Stimulated activated effector memory CD8-positive, alpha-beta T cell treated with anti-CD3 and anti-CD28 coated beads, Interleukin-12 subunit alpha, Interleukin-12 subunit beta, amount 100 ng/mL, for 72 hours (primary cell): ENCODE measurements around the gene PDCD5.
"Not testable (repeated sequence)": the region's sequence is repeated elsewhere in the genome, so short reads cannot be mapped to it uniquely, and the experiment has no call there.

Experiments used
- ATAC-seq: fragments of 150-1000 bp; cut with Tn5 transposase; 2 replicates; pipeline ENCODE4 v1.10.0; 2021
- DNase-seq, 2 donors: peaks; one replicate each; pipeline ENCODE4 v3.0.0; 2021 to 2022; ENCODE audit warnings: low spot score in 2 of 2
- H3K27ac Mint-ChIP-seq: one replicate; pipeline ENCODE4 v1.8.0; 2022; ENCODE audit warnings: mild to moderate bottlenecking, mixed read lengths
- H3K36me3 Mint-ChIP-seq: one replicate; pipeline ENCODE4 v1.8.0; 2022; ENCODE audit warnings: mild to moderate bottlenecking, mixed read lengths
- H3K4me1 Mint-ChIP-seq: one replicate; pipeline ENCODE4 v1.8.0; 2022; ENCODE audit warnings: mixed read lengths
- H3K4me3 Mint-ChIP-seq: one replicate; pipeline ENCODE4 v1.8.0; 2022; ENCODE audit warnings: mild to moderate bottlenecking, mixed read lengths
- H3K9me3 Mint-ChIP-seq: one replicate; pipeline ENCODE4 v1.8.0; 2022; ENCODE audit warnings: mixed read lengths

The PDCD5 gene, protein sequence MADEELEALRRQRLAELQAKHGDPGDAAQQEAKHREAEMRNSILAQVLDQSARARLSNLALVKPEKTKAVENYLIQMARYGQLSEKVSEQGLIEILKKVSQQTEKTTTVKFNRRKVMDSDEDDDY

DNA sequence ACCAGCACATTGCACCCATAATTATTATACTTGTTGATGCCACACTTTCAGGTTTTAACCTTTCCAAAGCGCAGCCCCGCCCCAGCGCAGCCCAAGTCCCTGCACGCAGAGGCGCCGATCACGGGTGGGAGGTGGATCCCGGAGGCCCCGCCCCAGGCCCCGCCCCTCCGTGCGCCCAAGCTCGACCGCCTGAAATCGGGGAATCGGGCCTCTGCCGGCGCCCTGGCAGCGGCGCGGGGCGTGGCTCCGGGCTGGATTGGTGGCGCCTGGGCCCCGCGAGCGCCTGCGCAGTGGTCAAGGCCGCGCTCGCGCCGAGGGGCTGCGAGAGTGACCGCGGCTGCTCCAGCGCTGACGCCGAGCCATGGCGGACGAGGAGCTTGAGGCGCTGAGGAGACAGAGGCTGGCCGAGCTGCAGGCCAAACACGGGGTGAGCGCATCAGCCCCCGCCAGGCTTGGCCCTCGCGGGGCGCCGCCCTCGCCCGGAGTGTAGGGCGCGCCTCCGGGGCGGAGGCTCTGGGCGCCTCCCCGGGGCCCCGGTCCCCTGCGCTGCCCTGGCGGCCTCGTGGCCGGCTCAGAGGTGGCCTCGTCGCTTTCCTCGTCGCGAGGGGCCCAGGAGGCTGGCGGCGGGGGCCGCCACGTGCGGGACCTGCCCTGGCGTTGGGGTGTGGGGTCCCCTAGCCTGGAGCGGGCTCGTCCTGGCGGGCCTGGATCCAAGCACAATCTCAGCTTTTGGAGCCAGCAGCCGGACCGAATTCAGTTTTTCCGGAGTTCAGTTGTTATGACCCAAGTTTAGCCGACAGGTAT is at the start of gene PDCD5:
PDCD5 (plus strand) TSS at position 290 of the 804 bp plus-strand sequence; CDS start at position 362, 72 bp downstream.
- H3K27ac Mint-ChIP-seq, result peak within 1 kb of the TSS; percentile 80
- peaks cover 34% of the 10 kb centered on the region for H3K36me3 Mint-ChIP-seq
- H3K9me3 Mint-ChIP-seq, result no peaks in the 10 kb centered on the region
- peaks cover 30% of the 10 kb centered on the region for H3K4me1 Mint-ChIP-seq
- peak within 1 kb of the TSS; percentile 86 for H3K4me3 Mint-ChIP-seq
- ATAC-seq (peak; percentile 94), DNase-seq (peak; percentile 91 to 93)

DNA sequence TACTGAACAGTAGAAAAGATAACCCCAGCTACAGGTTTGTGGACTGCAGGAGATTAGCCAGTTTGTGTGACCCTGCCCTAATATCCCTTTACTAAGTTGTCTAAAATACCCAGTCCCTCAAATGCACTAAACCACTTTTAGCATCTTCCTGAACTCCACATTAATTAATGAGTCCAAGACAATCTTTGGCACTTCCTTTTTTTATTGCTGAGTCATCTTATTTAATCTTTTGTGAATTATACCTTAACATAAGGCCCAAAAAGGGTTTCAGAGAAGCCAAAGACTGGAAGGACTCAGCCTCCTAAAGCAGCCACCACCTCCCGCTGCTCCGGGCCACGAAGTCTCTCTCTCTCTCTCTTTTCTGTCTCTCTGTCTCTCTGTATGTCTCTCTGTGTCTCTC is 48.8 kb upstream of the PDCD5 start:
- no peak for ATAC-seq
- DNase-seq, result no peak
- Mint-ChIP-seq H3K27ac (no peak overlapping the region), H3K4me1 (no peaks in the 10 kb centered on the region), H3K4me3 (no peak overlapping the region), H3K9me3 (peaks cover 7% of the 10 kb centered on the region), H3K36me3 (no peaks in the 10 kb centered on the region)

DNA sequence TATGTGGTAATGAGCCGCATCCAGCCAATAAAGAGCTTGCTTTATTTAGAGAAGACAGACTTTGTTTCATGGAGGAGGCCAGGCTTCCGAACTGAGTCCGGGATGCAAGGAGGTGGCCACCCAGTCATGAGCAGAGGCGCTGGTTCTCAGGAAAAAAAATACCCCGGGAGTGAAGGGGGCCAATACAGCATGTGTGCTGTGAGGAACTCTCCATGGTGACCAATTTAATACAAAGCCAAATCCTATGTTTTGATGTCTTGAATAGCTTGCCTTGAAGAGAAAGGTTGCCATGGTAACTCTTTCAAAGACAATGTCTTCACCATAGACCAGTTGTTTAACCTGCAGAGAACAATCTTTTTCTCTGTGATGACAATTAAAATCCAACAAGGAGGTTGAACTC is 43.4 kb upstream of the PDCD5 start:
- Mint-ChIP-seq H3K4me1 (peaks cover 10% of the 10 kb centered on the region), H3K4me3 (no peak overlapping the region), H3K9me3 (peaks cover 10% of the 10 kb centered on the region), H3K36me3 (no peaks in the 10 kb centered on the region), H3K27ac (no peak overlapping the region)
- ATAC-seq (no peak), DNase-seq (no peak)

DNA sequence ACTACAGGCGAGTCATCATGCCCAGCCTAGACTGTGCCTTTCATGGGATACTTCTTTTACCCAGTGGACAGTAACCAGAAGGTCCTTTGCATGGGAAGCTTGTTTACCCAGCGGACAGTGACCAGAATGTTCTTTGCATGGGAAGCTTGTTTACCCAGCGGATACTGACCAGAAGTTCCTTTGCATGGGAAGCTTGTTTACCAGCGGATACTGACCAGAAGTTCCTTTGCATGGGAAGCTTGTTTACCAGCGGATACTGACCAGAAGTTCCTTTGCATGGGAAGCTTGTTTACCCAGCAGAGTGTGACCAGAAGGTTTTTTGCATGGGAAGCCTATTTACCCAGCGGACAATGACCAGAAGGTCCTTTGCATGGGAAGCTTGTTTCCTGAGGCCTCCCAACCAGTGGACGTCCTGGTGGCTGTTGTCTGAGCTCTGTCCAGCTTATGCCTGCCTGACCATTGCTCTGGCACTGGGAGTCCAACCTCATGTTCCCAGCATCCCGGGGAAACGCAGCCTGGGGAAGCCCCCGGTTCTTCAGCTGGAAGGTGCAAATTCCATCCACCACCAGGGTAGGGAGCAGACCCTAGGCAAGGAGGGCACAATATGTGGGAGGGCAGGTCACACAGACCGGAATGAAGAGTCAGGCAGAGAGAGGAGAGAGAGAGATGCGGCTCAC is 41.6 kb upstream of the PDCD5 start:
- DNase-seq (no peak), ATAC-seq (no peak)
- no peak overlapping the region for H3K27ac Mint-ChIP-seq
- no peak overlapping the region for H3K4me3 Mint-ChIP-seq
- no peaks in the 10 kb centered on the region for H3K36me3 Mint-ChIP-seq
- peaks cover 5% of the 10 kb centered on the region for H3K9me3 Mint-ChIP-seq
- H3K4me1 Mint-ChIP-seq, result peaks cover 10% of the 10 kb centered on the region

DNA sequence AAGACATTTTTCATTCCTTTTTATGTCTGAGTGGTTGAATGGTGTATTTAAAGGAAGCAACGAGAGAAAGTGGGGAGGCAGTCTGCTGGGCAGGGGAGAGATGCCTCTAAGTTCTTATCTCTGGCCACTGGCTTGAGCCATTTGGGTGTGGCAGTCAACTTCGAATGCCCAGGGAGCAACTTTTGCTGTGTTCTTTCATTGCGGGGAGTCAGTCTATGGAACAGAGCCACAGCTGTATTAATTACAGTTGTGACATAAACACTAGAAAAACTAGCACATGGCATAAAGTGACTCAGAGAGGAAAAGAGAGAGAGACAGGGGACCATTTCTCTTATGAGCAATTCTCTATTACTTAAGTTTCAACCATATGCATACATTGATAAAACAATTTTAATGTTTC is 40.4 kb upstream of the PDCD5 start:
- Mint-ChIP-seq H3K9me3 (peaks cover 5% of the 10 kb centered on the region), H3K4me3 (no peak overlapping the region), H3K27ac (no peak overlapping the region), H3K4me1 (peaks cover 10% of the 10 kb centered on the region), H3K36me3 (no peaks in the 10 kb centered on the region)
- ATAC-seq (no peak), DNase-seq (no peak)

DNA sequence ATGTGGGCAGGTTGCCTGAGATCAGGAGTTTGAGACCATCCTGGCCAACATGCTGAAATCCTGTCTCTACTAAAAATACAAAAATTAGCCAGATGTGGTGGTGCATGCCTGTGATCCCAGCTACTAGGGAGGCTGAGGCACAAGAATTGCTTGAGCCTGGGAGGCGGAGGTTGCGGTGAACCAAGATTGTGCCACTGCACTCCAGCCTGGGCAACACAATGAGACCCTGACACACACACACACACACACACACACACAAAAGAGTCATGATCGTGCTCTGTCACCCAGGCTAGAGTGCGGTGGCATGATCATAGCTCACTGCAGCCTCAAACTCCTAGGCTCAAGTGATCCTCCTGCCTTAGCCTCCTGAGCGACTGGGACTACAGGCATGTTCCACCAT is 39.6 kb upstream of the PDCD5 start:
- not testable (repeated sequence) for H3K4me3 Mint-ChIP-seq, H3K9me3 Mint-ChIP-seq, H3K4me1 Mint-ChIP-seq, ATAC-seq, DNase-seq, H3K36me3 Mint-ChIP-seq, H3K27ac Mint-ChIP-seq

DNA sequence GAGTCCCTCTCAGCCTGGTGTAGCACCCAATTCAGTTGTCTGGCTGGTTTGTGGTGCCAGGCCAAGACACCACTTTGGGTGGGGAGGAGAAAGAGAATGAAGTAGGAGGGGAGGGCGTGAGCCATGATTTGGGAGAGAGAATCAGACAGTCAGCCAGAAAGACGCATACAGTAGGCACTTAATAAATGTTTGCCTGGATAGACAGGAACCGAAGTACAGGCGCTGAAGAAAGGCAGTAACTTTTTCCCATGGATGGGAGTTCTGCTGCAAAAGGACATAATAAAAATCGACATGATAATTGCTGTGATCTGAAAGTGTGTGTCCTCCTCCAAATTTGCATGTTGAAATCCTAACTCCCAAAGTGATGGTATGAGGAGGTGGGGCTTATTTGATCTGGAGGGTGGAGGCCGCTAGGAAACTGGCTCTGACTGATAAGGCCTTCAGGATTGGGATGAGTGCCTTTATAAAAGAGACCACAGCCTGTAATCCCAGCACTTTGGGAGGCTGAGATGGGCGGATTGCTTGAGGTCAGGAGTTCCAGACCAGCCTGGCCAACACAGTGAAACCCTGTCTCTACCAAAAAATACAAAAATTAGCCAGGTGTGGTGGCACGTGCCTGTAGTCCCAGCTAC is 38.4 kb upstream of the PDCD5 start:
- no peak for DNase-seq
- ATAC-seq, result no peak
- H3K27ac Mint-ChIP-seq, result peak overlapping the region; percentile 61
- no peak overlapping the region for H3K4me3 Mint-ChIP-seq
- H3K36me3 Mint-ChIP-seq, result no peaks in the 10 kb centered on the region
- H3K4me1 Mint-ChIP-seq, result peaks cover 10% of the 10 kb centered on the region
- peaks cover 5% of the 10 kb centered on the region for H3K9me3 Mint-ChIP-seq

DNA sequence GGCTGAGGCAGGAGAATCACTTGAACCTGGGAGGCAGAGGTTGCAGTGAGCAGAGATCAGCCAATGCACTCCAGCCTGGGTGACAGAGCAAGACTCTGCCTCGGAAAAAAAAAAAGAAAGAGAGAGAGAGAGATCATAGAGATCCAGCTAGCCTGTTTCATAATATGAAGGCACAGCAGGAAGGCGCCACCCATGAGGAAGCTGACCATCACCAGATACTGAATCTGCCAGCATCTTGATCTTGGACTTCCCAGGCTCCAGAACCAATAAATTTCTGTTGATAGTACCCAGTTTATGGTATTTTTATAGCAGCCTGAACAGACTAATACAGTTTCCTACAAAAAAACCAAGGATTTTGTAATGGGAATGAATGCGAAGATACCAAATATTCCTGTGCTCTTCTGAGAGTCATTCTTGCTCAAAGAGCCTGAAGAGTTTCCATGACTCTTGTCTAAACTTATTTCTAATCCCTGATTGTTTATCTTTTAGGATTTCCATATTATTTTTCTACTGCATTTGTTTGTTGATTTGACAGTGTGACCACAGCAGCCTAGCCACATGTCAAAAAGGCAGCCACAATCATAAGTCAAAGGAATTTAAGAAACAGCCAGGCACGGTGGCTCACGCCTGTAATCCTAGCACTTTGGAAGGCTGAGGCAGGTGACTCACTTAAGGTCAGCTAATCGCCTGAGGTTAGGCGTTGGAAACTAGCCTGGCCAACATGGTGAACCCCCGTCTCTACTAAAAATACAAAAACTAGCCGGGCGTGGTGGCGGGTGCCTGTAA is 37.7 kb upstream of the PDCD5 start:
- H3K4me3 Mint-ChIP-seq, result no peak overlapping the region
- peaks cover 6% of the 10 kb centered on the region for H3K4me1 Mint-ChIP-seq
- no peak for ATAC-seq
- no peak for DNase-seq
- H3K9me3 Mint-ChIP-seq, result peaks cover 2% of the 10 kb centered on the region
- H3K36me3 Mint-ChIP-seq, result no peaks in the 10 kb centered on the region
- peak overlapping the region; percentile 61 for H3K27ac Mint-ChIP-seq

DNA sequence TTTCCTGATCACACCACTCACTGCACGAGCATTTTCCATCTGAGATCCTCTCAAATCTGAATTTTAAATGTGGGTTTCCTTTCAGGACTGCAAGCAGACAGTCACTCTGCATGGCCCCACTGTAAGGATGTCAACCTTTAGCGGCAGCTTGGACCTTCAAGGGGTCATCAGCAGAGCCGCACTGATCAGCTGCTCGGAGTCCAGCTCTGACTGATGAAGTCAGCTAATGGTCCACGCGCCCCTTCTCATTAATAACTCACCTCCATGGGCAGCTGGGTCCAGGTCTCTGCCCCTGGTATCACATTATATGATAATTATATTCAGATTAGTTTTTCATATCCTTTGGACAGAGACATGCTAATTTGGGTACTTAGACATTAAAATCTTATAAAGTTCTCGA is 36.1 kb upstream of the PDCD5 start:
- Mint-ChIP-seq H3K4me1 (no peaks in the 10 kb centered on the region), H3K27ac (no peak overlapping the region), H3K9me3 (no peaks in the 10 kb centered on the region), H3K36me3 (no peaks in the 10 kb centered on the region), H3K4me3 (no peak overlapping the region)
- ATAC-seq (no peak), DNase-seq (no peak)

DNA sequence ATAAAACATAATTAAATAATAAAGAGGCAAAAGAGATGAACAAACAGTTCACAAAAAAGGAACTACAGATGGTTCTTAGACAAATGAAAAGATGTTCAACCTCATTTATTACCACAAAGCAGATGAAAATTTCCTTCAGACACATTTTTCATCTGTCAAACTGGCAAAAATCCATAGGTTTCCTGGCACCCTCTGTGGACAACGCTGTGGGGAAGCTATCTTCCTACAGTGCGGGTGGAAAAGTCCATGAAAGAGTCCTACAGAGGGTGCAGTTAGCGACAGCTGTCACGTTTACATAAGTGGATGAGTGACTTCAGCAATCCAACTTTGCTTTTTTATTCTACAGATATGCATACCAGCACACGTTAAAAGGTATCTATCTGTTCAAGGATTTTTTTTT is 30.3 kb upstream of the PDCD5 start:
- Mint-ChIP-seq H3K4me1 (no peaks in the 10 kb centered on the region), H3K27ac (no peak overlapping the region), H3K36me3 (no peaks in the 10 kb centered on the region), H3K9me3 (no peaks in the 10 kb centered on the region), H3K4me3 (no peak overlapping the region)
- DNase-seq, result no peak
- no peak for ATAC-seq

DNA sequence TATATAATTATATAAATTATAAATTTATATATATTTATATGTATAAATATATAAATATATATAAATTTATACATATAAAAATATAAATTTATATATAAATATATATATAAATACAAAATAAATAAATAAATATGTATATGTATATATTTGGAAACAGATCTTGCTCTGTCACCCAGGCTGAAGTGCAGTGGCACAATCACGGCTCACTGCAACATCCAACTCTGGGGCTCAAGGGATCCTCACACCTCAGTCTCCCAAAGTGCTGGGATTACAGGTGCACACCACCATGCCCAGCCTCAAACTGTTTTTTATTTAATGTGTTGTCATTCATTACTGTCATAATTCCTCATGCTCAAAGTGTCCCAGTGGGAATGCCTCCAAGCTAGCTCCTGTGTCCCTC is 25.2 kb upstream of the PDCD5 start:
- Mint-ChIP-seq H3K36me3 (no peaks in the 10 kb centered on the region), H3K4me1 (no peaks in the 10 kb centered on the region), H3K27ac (no peak overlapping the region), H3K4me3 (no peak overlapping the region), H3K9me3 (no peaks in the 10 kb centered on the region)
- ATAC-seq (no peak), DNase-seq (no peak)

DNA sequence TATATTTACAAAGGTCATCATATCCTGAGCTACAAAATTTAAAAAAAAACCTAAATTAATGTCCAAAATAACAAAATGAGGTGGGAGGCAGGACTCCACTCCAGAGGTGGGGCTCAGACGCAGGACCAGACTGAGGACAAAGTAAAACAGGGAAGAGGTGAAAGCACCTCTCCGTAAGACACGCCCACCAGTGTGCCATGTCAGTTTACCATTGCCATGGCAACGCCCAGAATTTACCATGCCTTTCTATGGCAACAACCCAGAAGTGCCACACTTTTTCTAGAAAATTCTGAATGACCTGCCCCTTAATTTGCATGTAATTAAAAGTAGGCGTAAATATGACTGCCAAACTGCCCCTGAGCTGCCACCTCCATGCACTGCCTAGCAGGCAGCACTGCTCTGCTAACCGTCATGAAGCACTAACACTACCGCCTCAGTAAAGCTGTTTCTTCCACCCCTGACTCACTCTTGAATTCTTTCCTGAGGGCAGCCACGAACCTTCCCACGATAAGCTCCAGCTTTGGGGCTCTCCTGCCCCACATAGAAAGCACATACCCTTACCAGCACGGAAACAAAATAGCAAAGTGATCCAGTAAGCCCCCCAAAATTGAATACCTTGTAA is 22.3 kb upstream of the PDCD5 start:
- no peaks in the 10 kb centered on the region for H3K4me1 Mint-ChIP-seq
- no peaks in the 10 kb centered on the region for H3K9me3 Mint-ChIP-seq
- ATAC-seq (no peak), DNase-seq (no peak)
- no peak overlapping the region for H3K4me3 Mint-ChIP-seq
- no peaks in the 10 kb centered on the region for H3K36me3 Mint-ChIP-seq
- no peak overlapping the region for H3K27ac Mint-ChIP-seq

DNA sequence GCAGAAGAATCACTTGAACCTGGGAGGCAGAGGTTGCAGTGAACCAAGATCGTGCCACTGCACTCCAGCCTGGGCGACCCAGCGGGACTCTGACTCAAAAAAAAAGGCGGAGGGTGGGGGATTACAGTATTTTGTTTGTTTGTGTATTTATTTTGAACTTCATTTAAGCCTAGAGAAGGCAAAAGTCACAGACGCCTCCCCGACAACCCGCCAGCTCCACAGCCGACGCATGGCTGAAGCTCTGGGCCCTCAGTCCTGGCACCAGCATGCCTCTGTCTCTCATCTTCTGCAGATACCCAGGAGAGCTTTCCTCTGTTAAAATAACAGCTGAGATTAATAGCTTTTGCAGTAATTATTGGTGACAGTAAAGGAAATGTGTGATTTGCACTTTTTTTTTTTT is 17.2 kb upstream of the PDCD5 start:
- no peak for ATAC-seq
- no peak overlapping the region for H3K27ac Mint-ChIP-seq
- no peaks in the 10 kb centered on the region for H3K9me3 Mint-ChIP-seq
- no peak for DNase-seq
- H3K4me3 Mint-ChIP-seq, result no peak overlapping the region
- no peaks in the 10 kb centered on the region for H3K36me3 Mint-ChIP-seq
- no peaks in the 10 kb centered on the region for H3K4me1 Mint-ChIP-seq

DNA sequence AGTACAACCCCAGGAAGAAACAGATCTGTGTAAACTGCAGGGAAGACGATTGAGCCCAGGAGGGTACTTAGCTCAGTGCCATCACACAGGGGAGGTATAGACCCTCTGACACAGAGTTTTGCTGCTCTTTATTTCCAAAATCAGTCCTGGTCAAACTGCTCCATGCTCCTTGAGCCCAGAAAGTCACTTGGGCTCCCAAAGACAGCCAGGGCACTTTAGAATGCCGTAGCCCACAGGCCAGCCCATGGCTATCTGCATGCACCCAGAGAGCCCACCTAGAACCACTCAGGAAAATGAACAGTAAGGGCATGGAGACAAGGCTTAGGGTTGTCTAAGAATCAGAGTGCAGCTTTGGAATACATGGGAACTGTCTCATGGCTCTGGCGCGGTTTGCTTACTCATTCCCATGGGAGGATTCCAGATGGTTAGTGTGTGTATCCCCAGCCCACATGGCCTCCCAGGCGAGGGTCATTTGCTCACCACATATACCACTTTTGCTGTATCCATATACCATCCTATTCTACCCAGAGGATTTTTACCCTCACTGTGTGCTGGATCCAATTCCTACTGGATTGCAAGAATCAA is 14.7 kb upstream of the PDCD5 start:
- ATAC-seq, result no peak
- no peaks in the 10 kb centered on the region for H3K9me3 Mint-ChIP-seq
- DNase-seq, result no peak
- no peaks in the 10 kb centered on the region for H3K36me3 Mint-ChIP-seq
- no peak overlapping the region for H3K27ac Mint-ChIP-seq
- H3K4me1 Mint-ChIP-seq, result peaks cover 8% of the 10 kb centered on the region
- H3K4me3 Mint-ChIP-seq, result no peak overlapping the region
